WTC11 (cell line): Measurements from ENCODE around the gene FBXW4. TPM values are rescaled to one million over a fixed set of nuclear protein-coding genes. Genes with fewer than 3 reads are reported as not detected.

Experiments
- ATAC-seq: fragments of 200-7000 bp; cut with Tn5 transposase; 2 replicates; pipeline ENCODE4 v1.10.0; 2021; ENCODE audit warnings: mild to moderate bottlenecking, moderate library complexity
- CTCF ChIA-PET: fragments of 300-600 bp; sonication (Branson Sonifier 250); formaldehyde crosslinking; loops from one replicate; lab custom pipeline; 2021; ENCODE audit warnings: antibody characterized with exemption; lab: Charles Lee
- POLR2A ChIA-PET: fragments of 350-600 bp; sonication (Branson Sonifier 250); formaldehyde crosslinking; loops from one replicate; lab custom pipeline; 2021; ENCODE audit warnings: antibody characterized with exemption; lab: Charles Lee
- DNase-seq: peaks from one replicate; pipeline ENCODE4 v3.0.0; 2021; ENCODE audit warnings: low spot score
- H3K27ac Mint-ChIP-seq: 2 replicates; pipeline ENCODE4 v1.8.0; 2021; ENCODE audit warnings: mixed read lengths
- H3K27me3 Mint-ChIP-seq: 2 replicates; pipeline ENCODE4 v1.8.0; 2021; ENCODE audit warnings: low read depth, mild to moderate bottlenecking, moderate library complexity, mixed read lengths
- H3K36me3 Mint-ChIP-seq: 2 replicates; pipeline ENCODE4 v1.8.0; 2021; ENCODE audit warnings: mixed read lengths
- H3K4me1 Mint-ChIP-seq: 2 replicates; pipeline ENCODE4 v1.8.0; 2022; ENCODE audit warnings: mixed read lengths
- H3K4me3 Mint-ChIP-seq: 2 replicates; pipeline ENCODE4 v1.8.0; 2021; ENCODE audit warnings: mild to moderate bottlenecking, moderate library complexity, mixed read lengths
- H3K9me3 Mint-ChIP-seq: 2 replicates; pipeline ENCODE4 v1.8.0; 2021; ENCODE audit warnings: mixed read lengths
- CREM ChIP-seq: sonication (generic); formaldehyde crosslinking; IDR thresholded peaks from 2 replicates; pipeline ENCODE4 v1.8.1; 2022; ENCODE audit warnings: mild to moderate bottlenecking, missing genetic modification reagents, moderate library complexity
- FOXK1 ChIP-seq: sonication (generic); formaldehyde crosslinking; IDR thresholded peaks from 2 replicates; pipeline ENCODE4 v1.8.0; 2022; ENCODE audit warnings: mild to moderate bottlenecking, moderate library complexity, missing genetic modification reagents
- GRHL2 ChIP-seq: fragments of 250-450 bp; sonication (Bioruptor Pico); IDR thresholded peaks from 2 replicates; pipeline ENCODE4 v1.8.0; 2022; ENCODE audit warnings: mild to moderate bottlenecking, moderate library complexity; ENCODE audit not compliant: insufficient replicate concordance, severe bottlenecking
- IRF2 ChIP-seq: sonication (generic); formaldehyde crosslinking; IDR thresholded peaks from 2 replicates; pipeline ENCODE4 v1.8.0; 2022; ENCODE audit warnings: low read depth, missing genetic modification reagents, borderline replicate concordance
- JAZF1 ChIP-seq: fragments of 250-450 bp; sonication (Bioruptor Pico); IDR thresholded peaks from 2 replicates; pipeline ENCODE4 v1.9.0; 2021; ENCODE audit warnings: moderate library complexity, mild to moderate bottlenecking, inconsistent platforms
- PRRX2 ChIP-seq: fragments of 250-450 bp; sonication (Bioruptor Pico); IDR thresholded peaks from 2 replicates; pipeline ENCODE4 v1.8.0; 2021; ENCODE audit warnings: mild to moderate bottlenecking
- RORB ChIP-seq: fragments of 250-450 bp; sonication (Bioruptor Pico); IDR thresholded peaks from 2 replicates; pipeline ENCODE4 v1.9.0; 2021; ENCODE audit warnings: mild to moderate bottlenecking
- SMAD4 ChIP-seq: sonication (generic); formaldehyde crosslinking; IDR thresholded peaks from 2 replicates; pipeline ENCODE4 v1.8.0; 2022; ENCODE audit warnings: mild to moderate bottlenecking, missing genetic modification reagents
- SP1 ChIP-seq: sonication (generic); formaldehyde crosslinking; conservative IDR thresholded peaks from 2 replicates; pipeline ENCODE4 v1.8.1; 2022; ENCODE audit warnings: missing genetic modification reagents
- ZNF232 ChIP-seq: sonication (generic); formaldehyde crosslinking; IDR thresholded peaks from 2 replicates; pipeline ENCODE4 v1.8.0; 2022; ENCODE audit warnings: mild to moderate bottlenecking, missing genetic modification reagents
- ZNF396 ChIP-seq: fragments of 250-450 bp; sonication (Bioruptor Pico); IDR thresholded peaks from 2 replicates; pipeline ENCODE4 v1.8.0; 2021; ENCODE audit warnings: mild to moderate bottlenecking, moderate library complexity, borderline replicate concordance
- total RNA-seq: library from RNA; stranded (reverse); gene quantifications from 3 replicates; pipeline ENCODE4 v1.2.3, GENCODE V29; 2021
- TF ChIP-seq, protein P1 (sequence below): sonication (generic); formaldehyde crosslinking; IDR thresholded peaks from 2 replicates; pipeline ENCODE4 v1.8.1; 2023; ENCODE audit warnings: mild to moderate bottlenecking, missing genetic modification reagents, moderate library complexity
- TF ChIP-seq, protein P2 (sequence below): sonication (generic); formaldehyde crosslinking; IDR thresholded peaks from 2 replicates; pipeline ENCODE4 v1.8.0; 2023; ENCODE audit warnings: mild to moderate bottlenecking, missing genetic modification reagents
- TF ChIP-seq, protein P3 (sequence below): fragments of 250-450 bp; sonication (Bioruptor Pico); IDR thresholded peaks from 2 replicates; pipeline ENCODE4 v1.9.0; 2021; ENCODE audit warnings: moderate library complexity, mild to moderate bottlenecking, inconsistent platforms, borderline replicate concordance
- TF ChIP-seq, protein P4 (sequence below): fragments of 250-450 bp; sonication (Bioruptor Pico); IDR thresholded peaks from 2 replicates; pipeline ENCODE4 v1.8.0; 2021; ENCODE audit warnings: mild to moderate bottlenecking
- TF ChIP-seq, protein P5 (sequence below): sonication (generic); formaldehyde crosslinking; IDR thresholded peaks from 2 replicates; pipeline ENCODE4 v1.8.0; 2022; ENCODE audit warnings: mild to moderate bottlenecking, missing genetic modification reagents

Gene FBXW4
- total RNA-seq, 1 experiment from 2014 or later: 45.3 TPM

DNA sequence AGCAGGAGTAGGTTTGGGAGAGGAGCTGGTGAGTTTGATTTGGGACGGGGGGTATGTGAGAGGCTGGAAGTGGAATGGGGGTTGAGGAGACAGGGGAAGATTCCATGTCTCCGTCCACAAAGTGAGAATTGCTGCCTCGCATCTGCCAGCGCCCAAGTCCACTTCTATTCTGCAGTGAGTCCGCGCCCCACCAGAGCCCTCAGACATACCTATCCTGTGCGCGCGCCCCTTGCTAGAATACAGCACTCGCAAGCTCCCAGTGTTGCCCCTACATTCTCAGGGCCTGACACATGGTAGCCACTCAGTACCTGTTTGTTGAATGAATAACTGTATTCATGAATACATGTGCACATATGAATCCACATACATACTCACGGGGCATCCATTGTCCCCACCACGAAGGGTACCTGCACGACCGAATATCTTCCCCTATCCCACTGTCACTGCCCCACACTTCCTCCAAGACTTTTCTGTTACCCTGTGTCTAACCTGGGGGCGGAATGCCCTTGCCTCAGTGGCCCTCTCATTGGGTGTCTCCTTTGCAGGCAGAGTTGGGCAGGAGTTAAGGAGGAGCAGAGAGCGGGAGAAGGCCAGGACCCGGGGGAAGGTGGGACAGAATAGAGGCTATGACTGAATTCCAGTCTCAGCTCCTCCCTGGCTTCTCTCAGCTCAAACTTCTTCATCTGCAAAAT, 126.8 kb downstream of the FBXW4 start (continued):
- TF ChIP-seq ZNF232 (CRISPR knock-in tag) (no peak), CREM (no peak), SP1 (no peak), SMAD4 (CRISPR knock-in tag) (no peak)
- TF ChIP-seq, protein P1, sequence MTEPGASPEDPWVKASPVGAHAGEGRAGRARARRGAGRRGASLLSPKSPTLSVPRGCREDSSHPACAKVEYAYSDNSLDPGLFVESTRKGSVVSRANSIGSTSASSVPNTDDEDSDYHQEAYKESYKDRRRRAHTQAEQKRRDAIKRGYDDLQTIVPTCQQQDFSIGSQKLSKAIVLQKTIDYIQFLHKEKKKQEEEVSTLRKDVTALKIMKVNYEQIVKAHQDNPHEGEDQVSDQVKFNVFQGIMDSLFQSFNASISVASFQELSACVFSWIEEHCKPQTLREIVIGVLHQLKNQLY: no peak
- TF ChIP-seq, protein P2, sequence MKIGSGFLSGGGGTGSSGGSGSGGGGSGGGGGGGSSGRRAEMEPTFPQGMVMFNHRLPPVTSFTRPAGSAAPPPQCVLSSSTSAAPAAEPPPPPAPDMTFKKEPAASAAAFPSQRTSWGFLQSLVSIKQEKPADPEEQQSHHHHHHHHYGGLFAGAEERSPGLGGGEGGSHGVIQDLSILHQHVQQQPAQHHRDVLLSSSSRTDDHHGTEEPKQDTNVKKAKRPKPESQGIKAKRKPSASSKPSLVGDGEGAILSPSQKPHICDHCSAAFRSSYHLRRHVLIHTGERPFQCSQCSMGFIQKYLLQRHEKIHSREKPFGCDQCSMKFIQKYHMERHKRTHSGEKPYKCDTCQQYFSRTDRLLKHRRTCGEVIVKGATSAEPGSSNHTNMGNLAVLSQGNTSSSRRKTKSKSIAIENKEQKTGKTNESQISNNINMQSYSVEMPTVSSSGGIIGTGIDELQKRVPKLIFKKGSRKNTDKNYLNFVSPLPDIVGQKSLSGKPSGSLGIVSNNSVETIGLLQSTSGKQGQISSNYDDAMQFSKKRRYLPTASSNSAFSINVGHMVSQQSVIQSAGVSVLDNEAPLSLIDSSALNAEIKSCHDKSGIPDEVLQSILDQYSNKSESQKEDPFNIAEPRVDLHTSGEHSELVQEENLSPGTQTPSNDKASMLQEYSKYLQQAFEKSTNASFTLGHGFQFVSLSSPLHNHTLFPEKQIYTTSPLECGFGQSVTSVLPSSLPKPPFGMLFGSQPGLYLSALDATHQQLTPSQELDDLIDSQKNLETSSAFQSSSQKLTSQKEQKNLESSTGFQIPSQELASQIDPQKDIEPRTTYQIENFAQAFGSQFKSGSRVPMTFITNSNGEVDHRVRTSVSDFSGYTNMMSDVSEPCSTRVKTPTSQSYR: no peak

DNA sequence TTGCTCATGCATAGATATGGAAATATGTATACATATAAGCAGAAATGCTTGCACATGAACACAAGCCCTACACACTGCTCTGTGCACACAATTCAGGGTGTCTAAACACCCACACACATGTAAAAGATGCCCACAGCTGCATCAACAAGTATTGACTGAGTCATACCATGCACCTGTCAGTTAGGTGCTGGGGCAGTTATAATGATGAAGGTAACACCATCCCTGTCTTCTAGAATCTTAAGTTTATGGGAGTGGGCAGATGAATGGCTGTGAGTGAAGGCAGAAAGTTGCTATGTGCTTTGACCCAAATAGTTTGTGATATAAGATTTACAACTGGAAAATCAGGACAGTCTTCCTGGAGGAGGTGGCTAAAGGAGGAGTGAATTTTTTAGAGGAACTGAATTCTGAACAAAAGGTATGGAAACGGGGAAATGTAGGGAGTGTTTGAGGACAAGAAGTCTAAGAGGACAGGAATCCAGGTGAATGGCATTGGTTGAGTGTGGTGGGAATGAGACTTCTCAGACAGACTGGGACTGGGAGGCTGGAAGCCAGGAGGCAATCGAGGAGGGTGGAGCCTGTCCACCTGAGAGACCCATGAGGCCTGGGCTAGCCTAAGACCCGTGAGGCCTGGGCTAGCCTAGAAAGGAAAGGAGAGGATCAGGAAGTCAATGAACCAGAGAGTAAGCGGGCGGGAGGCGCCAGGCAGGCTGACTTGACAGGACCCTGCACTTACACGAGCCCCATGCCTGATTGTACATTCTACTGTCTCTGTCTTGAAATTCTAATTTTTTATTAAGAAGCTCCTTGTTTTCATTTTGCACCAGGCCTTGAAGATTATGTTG, 127.6 kb downstream of the FBXW4 start:
- ChIA-PET CTCF (interaction anchor here (1.1 to 4.6 kb wide), 4 partner anchors 9 to 353 kb away, joined by 3 to 80 read pairs (median 29); no protein-coding TSS in a partner anchor), POLR2A (no interaction called here)
- no peak for ATAC-seq
- H3K4me1 Mint-ChIP-seq: peaks cover 26% of the 10 kb centered on the region
- DNase-seq: no peak
- H3K36me3 Mint-ChIP-seq: no peaks in the 10 kb centered on the region
- no peak overlapping the region for H3K27ac Mint-ChIP-seq
- TF ChIP-seq, protein P3, sequence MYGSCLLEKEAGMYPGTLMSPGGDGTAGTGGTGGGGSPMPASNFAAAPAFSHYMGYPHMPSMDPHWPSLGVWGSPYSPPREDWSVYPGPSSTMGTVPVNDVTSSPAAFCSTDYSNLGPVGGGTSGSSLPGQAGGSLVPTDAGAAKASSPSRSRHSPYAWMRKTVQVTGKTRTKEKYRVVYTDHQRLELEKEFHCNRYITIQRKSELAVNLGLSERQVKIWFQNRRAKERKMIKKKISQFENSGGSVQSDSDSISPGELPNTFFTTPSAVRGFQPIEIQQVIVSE (CRISPR knock-in tag): no peak
- TF ChIP-seq ZNF396 (CRISPR knock-in tag) (no peak), GRHL2 (CRISPR knock-in tag) (no peak), RORB (CRISPR knock-in tag) (no peak), PRRX2 (no peak), JAZF1 (CRISPR knock-in tag) (no peak), IRF2 (CRISPR knock-in tag) (no peak), FOXK1 (CRISPR knock-in tag) (no peak)
- TF ChIP-seq, protein P4, sequence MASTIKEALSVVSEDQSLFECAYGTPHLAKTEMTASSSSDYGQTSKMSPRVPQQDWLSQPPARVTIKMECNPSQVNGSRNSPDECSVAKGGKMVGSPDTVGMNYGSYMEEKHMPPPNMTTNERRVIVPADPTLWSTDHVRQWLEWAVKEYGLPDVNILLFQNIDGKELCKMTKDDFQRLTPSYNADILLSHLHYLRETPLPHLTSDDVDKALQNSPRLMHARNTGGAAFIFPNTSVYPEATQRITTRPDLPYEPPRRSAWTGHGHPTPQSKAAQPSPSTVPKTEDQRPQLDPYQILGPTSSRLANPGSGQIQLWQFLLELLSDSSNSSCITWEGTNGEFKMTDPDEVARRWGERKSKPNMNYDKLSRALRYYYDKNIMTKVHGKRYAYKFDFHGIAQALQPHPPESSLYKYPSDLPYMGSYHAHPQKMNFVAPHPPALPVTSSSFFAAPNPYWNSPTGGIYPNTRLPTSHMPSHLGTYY: no peak
- TF ChIP-seq, protein P5, sequence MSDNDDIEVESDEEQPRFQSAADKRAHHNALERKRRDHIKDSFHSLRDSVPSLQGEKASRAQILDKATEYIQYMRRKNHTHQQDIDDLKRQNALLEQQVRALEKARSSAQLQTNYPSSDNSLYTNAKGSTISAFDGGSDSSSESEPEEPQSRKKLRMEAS (CRISPR knock-in tag): no peak
- no peak overlapping the region for H3K4me3 Mint-ChIP-seq
- peaks cover 71% of the 10 kb centered on the region for H3K27me3 Mint-ChIP-seq
- no peaks in the 10 kb centered on the region for H3K9me3 Mint-ChIP-seq
